Raji (cell line): ENCODE results near the gene FUT8.

Experiments
- POLR2A ChIP-seq: IDR thresholded peaks from 2 replicates; pipeline ENCODE4 v1.6.1; 2011; ENCODE audit warnings: low read depth, low read length, control low read depth; ENCODE audit not compliant: insufficient read depth

The FUT8 gene

GRCh38 chr14:65536781-65537423 lies 124.4 kb downstream of the FUT8 start:
- TF ChIP-seq POLR2A = no peak

DNA sequence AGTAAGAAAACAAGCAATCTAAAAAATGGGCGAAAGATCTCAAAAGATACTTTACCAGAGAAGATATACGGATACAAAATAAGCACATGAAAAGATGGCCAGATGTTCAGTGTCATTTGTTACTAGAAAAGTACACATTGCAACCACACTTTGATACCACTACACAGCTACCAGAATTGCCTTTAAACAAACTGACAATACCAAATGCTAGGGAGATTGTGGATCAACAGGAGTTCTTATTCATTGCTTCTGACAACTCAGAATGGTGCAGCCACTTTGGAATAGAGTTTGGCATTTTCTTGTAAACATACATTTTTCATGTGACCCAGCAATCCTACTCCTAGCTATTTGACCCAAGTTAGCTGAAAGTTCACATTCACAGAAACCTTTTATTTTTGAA lies 136.3 kb downstream of the FUT8 start:
- TF ChIP-seq POLR2A = no peak

DNA sequence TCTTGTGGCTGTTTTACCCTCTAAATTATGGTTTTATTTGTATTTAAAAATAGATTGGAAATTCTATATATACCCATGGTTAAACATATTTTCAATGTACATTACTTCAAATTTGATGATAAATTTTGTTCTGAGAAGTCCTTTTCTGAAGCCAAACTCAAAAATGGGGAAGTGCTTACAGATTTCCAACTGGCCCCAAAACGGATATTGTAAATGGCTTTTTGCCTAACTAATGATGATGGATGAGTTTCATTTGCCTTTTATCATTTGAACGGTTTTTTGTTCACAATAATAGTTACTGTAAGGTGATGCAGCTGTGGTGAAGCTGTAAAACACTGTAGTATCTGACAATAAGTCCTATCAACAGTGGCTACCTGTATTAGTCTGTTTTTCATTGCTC lies 136.9 kb downstream of the FUT8 start:
- TF ChIP-seq POLR2A = no peak

DNA sequence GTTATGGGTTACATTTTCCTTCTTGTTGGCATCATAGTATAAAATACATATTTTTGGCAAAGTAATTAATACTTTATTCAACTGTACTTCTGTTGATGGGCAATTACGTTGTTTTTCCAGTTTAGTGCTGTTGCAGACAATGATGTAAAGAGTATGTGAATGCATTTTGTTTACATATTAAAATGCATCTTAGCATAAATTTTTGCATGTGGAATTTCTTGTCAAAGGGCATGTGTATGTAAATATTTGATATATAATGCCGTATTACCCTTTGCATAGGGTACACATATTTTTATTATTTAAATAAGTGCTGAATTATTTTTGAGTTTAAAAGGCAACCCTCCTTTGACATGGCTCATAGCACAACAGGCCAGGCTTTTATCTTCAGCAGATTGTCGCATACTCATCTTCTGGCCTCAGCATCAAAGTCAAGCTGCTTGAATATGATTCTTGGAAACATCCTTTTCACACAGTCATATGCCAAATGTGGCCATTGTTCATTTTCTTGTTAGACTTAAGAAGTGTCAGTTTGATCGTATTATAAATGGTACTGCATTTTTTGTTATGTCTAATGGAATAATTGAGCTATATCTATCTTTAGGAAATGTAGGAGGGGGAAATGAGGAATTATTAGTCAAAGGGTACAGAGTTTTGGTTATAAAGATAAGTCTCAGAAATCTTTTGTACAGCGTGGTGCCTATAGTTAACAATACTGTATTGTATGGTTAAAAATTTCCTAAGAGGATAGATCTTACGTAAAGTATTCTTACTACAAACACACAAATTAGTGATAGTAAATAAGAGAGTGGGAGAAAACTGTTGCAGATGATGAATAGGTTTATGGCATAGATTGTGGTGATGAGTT lies 138.5 kb downstream of the FUT8 start:
- TF ChIP-seq POLR2A = no peak

GRCh38 chr14:65552724-65553123 lies 140.2 kb downstream of the FUT8 start:
- TF ChIP-seq POLR2A = no peak

- TF ChIP-seq POLR2A = no peak
Observed at GRCh38 chr14:65554837-65555236, 142.3 kb downstream of the FUT8 start.

DNA sequence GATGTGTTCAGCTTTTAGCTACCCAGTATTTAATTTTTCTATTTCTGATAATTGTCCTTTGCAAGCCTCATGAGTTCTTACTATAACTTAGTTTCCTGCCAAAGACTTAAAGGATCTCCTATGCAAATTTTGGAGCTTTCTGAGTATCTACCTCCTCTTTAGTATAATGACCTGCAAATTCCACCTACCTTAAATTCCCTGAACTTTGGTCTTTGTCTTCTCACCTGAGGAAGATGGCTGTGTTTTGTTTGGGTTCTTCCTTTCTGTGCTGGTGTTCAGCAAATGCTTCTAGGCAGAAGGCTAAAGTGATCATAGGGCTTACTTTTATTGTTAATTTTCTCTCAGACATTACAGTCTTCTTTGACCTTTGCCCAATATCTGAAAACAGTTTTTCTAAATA lies 142.8 kb downstream of the FUT8 start:
- no peak for TF ChIP-seq POLR2A

GRCh38 chr14:65558363-65558762 lies 145.8 kb downstream of the FUT8 start:
- no peak for TF ChIP-seq POLR2A

DNA sequence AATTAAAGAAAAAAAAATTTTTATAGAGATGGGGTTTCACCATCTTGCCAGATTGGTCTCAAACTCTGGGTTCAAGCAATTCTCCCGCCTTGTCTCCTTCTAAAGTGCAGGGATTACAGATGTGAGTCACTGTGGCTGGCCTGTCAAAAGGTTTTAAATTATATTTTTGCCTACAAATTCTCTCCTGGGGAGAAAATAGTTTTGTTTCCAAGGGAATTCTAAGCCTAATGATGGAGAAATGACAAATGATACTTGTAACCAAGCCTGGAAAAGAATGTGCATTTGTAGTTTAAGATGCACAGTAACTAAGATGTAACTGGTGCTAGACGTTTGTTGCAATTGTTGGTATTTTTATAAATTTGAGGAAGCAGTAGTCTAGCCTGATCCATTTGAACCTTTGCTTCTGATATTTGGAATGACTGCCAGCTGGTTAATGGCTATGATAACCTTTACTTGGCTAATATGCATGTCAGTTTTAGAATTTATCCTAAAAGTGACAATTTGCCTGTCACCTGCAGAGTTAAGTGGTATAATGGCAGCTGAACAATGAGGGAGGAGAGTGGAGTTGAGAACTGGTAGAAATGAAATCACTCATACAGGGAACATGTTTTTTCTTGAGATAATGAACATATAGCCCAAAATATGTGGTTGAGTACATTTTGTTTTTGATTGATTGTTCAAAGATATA lies 148.0 kb downstream of the FUT8 start:
- no peak for TF ChIP-seq POLR2A

GRCh38 chr14:65564370-65564769 lies 151.8 kb downstream of the FUT8 start:
- TF ChIP-seq POLR2A = no peak

DNA sequence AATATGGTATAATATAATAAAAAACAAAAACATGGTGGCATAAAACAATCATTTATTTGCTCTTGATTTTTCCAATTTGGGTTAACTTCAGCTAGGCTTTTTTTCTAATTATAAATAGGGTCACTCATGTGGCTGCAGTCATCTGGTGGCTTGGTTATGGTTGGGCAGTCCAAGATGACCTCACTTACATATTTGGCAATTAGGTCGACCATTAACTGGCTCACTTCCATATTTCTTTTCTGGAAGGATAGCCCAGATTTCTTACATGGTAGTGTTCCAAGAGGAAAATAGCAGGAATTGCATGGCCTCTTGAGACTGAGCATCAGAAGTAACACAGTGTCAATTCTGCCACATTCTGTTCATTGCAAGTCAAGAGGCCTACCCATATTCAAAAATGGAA lies 153.4 kb downstream of the FUT8 start:
- no peak for TF ChIP-seq POLR2A

GRCh38 chr14:65566820-65567522 lies 154.4 kb downstream of the FUT8 start:
- TF ChIP-seq POLR2A = no peak

DNA sequence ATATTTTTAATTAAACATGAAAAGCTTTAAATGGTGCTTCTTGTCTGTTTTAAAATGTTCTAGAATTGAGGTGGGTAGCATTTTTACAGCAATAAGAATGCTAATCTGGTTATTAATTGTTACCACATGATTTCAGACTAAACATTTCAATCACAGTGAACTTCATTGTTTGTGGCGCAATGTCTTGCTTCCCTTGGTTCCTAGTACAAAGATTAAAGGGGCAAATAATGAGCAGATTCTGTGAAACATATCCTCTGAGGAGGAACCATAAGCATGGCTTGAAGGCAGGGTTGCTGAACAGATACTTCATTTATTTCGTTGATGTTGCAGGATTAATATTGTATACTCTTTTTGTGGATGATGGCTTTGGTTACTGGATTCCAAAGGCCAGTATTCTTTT lies 162.1 kb downstream of the FUT8 start:
- TF ChIP-seq POLR2A = no peak

DNA sequence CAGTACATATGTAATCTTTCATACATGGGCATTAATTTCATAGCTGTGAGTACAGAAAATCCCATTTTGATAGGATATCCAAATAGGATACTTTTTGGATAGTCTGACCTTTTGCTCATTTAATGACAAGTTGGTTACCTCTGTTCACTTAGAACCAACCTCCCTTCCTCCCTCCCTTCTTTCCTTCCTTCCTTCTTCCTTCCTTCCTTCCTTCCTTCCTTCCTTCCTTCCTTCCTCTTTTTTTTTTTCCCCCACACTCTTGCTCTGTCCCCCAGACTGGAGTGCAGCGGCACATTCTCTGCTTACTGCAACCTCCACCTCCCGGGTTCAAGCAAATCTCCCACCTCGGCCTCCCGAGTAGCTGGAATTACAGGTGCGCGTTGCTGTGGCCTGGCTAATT lies 162.9 kb downstream of the FUT8 start:
- TF ChIP-seq POLR2A = no peak

DNA sequence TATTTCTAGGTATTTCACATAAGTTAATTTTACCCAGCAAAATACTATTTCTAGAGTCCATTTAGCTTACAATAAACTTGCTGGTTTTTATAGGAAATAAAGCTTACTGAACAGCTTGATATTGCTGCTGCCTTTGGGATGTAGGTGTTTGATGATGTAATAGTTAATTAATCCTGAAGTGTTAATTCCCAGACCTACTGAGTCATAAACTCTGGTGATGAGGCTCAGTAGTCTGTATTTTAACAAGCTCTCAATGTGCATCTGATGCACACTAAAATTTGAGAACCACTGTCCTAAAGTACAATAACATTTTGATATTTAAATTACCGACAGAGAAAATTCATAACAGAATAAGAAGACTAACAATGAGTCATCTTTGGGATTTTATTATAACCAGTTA lies 168.4 kb downstream of the FUT8 start:
- TF ChIP-seq POLR2A = no peak
